Panc1 (cell line): Measurements from ENCODE around the gene LRRC41. TPM values are rescaled to one million over a fixed set of nuclear protein-coding genes. Genes with fewer than 3 reads are reported as not detected.

ENCODE experiments used
- ATAC-seq: fragments of 200-7000 bp; cut with Tn5 transposase; 2 replicates; pipeline ENCODE4 v1.9.1; 2020; ENCODE audit warnings: mild to moderate bottlenecking, moderate library complexity
- BruUV-seq: library from RNA; stranded (reverse); fragments of 400-500 nt; replicated peaks from 2 replicates; lab custom pipeline; 2021; lab: Mats Ljungman, UMichigan
- CTCF ChIA-PET: fragments of 300-600 bp; sonication (Branson Sonifier 250); formaldehyde crosslinking; loops from one replicate; lab custom pipeline; 2022; ENCODE audit warnings: antibody characterized with exemption; lab: Charles Lee
- POLR2A ChIA-PET: fragments of 300-600 bp; sonication (Branson Sonifier 250); formaldehyde crosslinking; loops from one replicate; lab custom pipeline; 2022; ENCODE audit warnings: antibody characterized with exemption; lab: Charles Lee
- DNase-seq: peaks from one replicate; pipeline ENCODE4 v3.0.0-alpha.2; 2010; ENCODE audit warnings: low read depth, low spot score
- H3K27ac ChIP-seq: 2 replicates; pipeline ENCODE4 v1.5.1; 2011; ENCODE audit warnings: mild to moderate bottlenecking, low read length, inconsistent platforms
- H3K27me3 ChIP-seq: fragments of 200-500 bp; sonication (Bioruptor generic); 2 replicates; pipeline ENCODE4 v1.6.0; 2014; ENCODE audit warnings: low read length, inconsistent platforms; ENCODE audit not compliant: control insufficient read depth, insufficient read depth
- H3K36me3 ChIP-seq: fragments of 200-500 bp; sonication (Bioruptor generic); 2 replicates; pipeline ENCODE4 v1.5.1; 2014; ENCODE audit warnings: inconsistent platforms, mild to moderate bottlenecking, low read length, moderate library complexity; ENCODE audit not compliant: control insufficient read depth, insufficient read depth
- H3K4me1 ChIP-seq: 2 replicates; pipeline ENCODE4 v1.5.1; 2011; ENCODE audit warnings: inconsistent platforms, mild to moderate bottlenecking, low read length, moderate library complexity; ENCODE audit not compliant: control insufficient read depth, insufficient read depth
- H3K4me3 ChIP-seq, 2 experiments: 2 replicates each; pipeline ENCODE4 v1.5.1; 2011 to 2012; ENCODE audit warnings: low read depth in 2 of 2, low read length in 2 of 2, mild to moderate bottlenecking in 2 of 2, inconsistent platforms in 1 of 2, moderate library complexity in 1 of 2
- H3K9me3 ChIP-seq: fragments of 200-500 bp; sonication (Bioruptor generic); 2 replicates; pipeline ENCODE4 v1.5.1; 2014; ENCODE audit warnings: low read depth, mild to moderate bottlenecking, inconsistent platforms, low read length, moderate library complexity; ENCODE audit not compliant: control insufficient read depth, insufficient read depth
- POLR2AphosphoS5 ChIP-seq: IDR thresholded peaks from 2 replicates; pipeline ENCODE4 v1.6.1; 2012; ENCODE audit warnings: mild to moderate bottlenecking, low read depth, low read length, moderate library complexity
- SIN3A ChIP-seq: IDR thresholded peaks from 2 replicates; pipeline ENCODE4 v1.6.1; 2012; ENCODE audit warnings: low read depth, mild to moderate bottlenecking, low read length, moderate library complexity, borderline replicate concordance; ENCODE audit not compliant: insufficient read depth
- TCF7L2 ChIP-seq: IDR thresholded peaks from 2 replicates; pipeline ENCODE4 v1.6.1; 2011; ENCODE audit warnings: mild to moderate bottlenecking, low read depth, low read length, inconsistent platforms
- in situ Hi-C: cut with HindIII; loops from 2 replicates; pipeline ENCODE4 v1.10.0; 2016; ENCODE audit warnings: low sequenced_read_pairs, low pct_unique_long_range_greater_than_20kb
- intact Hi-C: fragments of 100-400 bp; cut with micrococcal nuclease; formaldehyde crosslinking; loops from one replicate; pipeline ENCODE4 v1.10.0; 2022; ENCODE audit not compliant: unreplicated experiment
- total RNA-seq: library from RNA; stranded (reverse); gene quantifications from one replicate; pipeline ENCODE4 v1.2.1, GENCODE V29; 2021; ENCODE audit not compliant: unreplicated experiment
- TF ChIP-seq, protein P1 (sequence below): fragments of 450-650 bp; IDR thresholded peaks from 2 replicates; pipeline ENCODE4 v1.5.1; 2017; ENCODE audit warnings: mild to moderate bottlenecking
- TF ChIP-seq, protein P2 (sequence below), 2 experiments: IDR thresholded peaks; 2 replicates each; pipeline ENCODE4 v1.6.1; 2011 to 2012; ENCODE audit warnings: low read depth in 2 of 2, control low read depth in 1 of 2, low read length in 1 of 2, mild to moderate bottlenecking in 1 of 2, moderate library complexity in 1 of 2; ENCODE audit not compliant: insufficient read depth in 1 of 2

LRRC41 gene
- total RNA-seq, 1 experiment from 2014 or later, result 55.3 TPM

DNA sequence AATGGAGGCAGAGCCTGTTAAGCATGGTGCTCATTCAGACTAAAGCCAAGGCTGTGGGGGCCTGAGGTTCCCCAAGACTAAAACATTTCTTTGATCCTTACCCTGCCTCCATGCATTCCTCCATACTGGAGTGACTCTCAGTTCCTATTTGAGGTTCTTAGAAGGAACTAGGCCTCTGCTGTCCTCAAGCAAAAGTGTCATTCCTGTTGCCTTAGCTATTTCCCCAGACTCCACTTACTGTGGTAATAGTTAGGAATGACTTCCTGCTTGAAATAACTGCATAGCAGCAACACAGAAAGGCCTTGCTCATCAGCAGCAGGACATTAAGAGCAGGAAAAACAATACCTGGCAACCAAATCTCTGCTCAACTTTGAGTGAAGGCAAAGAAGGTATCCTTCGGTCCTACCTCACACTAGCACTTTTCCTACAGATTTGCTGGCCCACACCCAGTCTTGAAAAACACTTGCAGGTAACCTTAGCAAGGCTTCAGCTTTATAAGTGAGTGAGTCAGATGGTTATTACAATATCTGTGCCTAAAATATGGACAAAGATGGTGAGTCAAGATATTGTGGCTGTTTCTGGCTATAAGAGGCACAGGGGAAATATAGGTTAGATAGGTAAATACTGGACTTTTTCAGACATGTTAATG is 14.8 kb downstream of the LRRC41 start:
- no peaks in the 10 kb centered on the region for H3K4me1 ChIP-seq
- CTCF ChIA-PET, result no interaction called here
- no peak for DNase-seq
- no peak overlapping the region for H3K4me3 ChIP-seq
- POLR2A ChIA-PET, result no interaction called here
- no peaks in the 10 kb centered on the region for H3K9me3 ChIP-seq
- no peak overlapping the region for H3K27ac ChIP-seq
- no peak for TF ChIP-seq SIN3A
- no peak for TF ChIP-seq TCF7L2
- TF ChIP-seq POLR2AphosphoS5, result peak; percentile 13
- TF ChIP-seq, protein P1, sequence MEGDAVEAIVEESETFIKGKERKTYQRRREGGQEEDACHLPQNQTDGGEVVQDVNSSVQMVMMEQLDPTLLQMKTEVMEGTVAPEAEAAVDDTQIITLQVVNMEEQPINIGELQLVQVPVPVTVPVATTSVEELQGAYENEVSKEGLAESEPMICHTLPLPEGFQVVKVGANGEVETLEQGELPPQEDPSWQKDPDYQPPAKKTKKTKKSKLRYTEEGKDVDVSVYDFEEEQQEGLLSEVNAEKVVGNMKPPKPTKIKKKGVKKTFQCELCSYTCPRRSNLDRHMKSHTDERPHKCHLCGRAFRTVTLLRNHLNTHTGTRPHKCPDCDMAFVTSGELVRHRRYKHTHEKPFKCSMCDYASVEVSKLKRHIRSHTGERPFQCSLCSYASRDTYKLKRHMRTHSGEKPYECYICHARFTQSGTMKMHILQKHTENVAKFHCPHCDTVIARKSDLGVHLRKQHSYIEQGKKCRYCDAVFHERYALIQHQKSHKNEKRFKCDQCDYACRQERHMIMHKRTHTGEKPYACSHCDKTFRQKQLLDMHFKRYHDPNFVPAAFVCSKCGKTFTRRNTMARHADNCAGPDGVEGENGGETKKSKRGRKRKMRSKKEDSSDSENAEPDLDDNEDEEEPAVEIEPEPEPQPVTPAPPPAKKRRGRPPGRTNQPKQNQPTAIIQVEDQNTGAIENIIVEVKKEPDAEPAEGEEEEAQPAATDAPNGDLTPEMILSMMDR, result no peak
- TF ChIP-seq, protein P2, sequence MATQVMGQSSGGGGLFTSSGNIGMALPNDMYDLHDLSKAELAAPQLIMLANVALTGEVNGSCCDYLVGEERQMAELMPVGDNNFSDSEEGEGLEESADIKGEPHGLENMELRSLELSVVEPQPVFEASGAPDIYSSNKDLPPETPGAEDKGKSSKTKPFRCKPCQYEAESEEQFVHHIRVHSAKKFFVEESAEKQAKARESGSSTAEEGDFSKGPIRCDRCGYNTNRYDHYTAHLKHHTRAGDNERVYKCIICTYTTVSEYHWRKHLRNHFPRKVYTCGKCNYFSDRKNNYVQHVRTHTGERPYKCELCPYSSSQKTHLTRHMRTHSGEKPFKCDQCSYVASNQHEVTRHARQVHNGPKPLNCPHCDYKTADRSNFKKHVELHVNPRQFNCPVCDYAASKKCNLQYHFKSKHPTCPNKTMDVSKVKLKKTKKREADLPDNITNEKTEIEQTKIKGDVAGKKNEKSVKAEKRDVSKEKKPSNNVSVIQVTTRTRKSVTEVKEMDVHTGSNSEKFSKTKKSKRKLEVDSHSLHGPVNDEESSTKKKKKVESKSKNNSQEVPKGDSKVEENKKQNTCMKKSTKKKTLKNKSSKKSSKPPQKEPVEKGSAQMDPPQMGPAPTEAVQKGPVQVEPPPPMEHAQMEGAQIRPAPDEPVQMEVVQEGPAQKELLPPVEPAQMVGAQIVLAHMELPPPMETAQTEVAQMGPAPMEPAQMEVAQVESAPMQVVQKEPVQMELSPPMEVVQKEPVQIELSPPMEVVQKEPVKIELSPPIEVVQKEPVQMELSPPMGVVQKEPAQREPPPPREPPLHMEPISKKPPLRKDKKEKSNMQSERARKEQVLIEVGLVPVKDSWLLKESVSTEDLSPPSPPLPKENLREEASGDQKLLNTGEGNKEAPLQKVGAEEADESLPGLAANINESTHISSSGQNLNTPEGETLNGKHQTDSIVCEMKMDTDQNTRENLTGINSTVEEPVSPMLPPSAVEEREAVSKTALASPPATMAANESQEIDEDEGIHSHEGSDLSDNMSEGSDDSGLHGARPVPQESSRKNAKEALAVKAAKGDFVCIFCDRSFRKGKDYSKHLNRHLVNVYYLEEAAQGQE (IDR thresholded peaks at IDR 0.05; ENCODE audit: insufficient read depth in 1 of 2, low read depth in 2 of 2, low read length in 1 of 2), result no peak
- no TSS peak for BruUV-seq
- ATAC-seq, result no peak
- H3K27me3 ChIP-seq, result no peaks in the 10 kb centered on the region
- in situ Hi-C loops, result no loop called here
- H3K36me3 ChIP-seq, result peaks cover 3% of the 10 kb centered on the region
- intact Hi-C loops, result no loop called here

- Histone ChIP-seq H3K36me3 (peaks cover 3% of the 10 kb centered on the region), H3K4me3 (no peak overlapping the region), H3K9me3 (no peaks in the 10 kb centered on the region), H3K27me3 (no peaks in the 10 kb centered on the region), H3K4me1 (no peaks in the 10 kb centered on the region), H3K27ac (no peak overlapping the region)
- TF ChIP-seq POLR2AphosphoS5 (no peak; the same call in 1 of the 2 replicates), SIN3A (no peak), TCF7L2 (no peak)
- TF ChIP-seq, protein P1, result no peak
- TF ChIP-seq, protein P2 (IDR thresholded peaks at IDR 0.05; ENCODE audit: insufficient read depth in 1 of 2, low read depth in 2 of 2, low read length in 1 of 2), result no peak
- no peak; the same call in 1 of the 2 replicates for ATAC-seq
- POLR2A ChIA-PET, result no interaction called here
- no peak for DNase-seq
- CTCF ChIA-PET, result interaction anchor here (0.6 kb wide), 2 partner anchors 41 to 160 kb away, joined by 3 to 7 read pairs; no protein-coding TSS in a partner anchor
- in situ Hi-C loops, result no loop called here
- no TSS peak for BruUV-seq
- intact Hi-C loops, result no loop called here
Measured at GRCh38 chr1:46285730-46286477, 17.5 kb downstream of the LRRC41 start.
